MM.1S (cell line): Measurements from ENCODE around the gene MGAT4B.

ENCODE experiments used
- DNase-seq: peaks from one replicate; pipeline ENCODE4 v3.0.0-alpha.2; 2015
- H2AFZ ChIP-seq: fragments of 300-600 bp; sonication (generic); 2 replicates; pipeline ENCODE4 v1.6.0; 2016; ENCODE audit warnings: antibody characterized with exemption, low read length
- H3F3A ChIP-seq: fragments of 300-600 bp; sonication (generic); 2 replicates; pipeline ENCODE4 v1.6.1; 2016; ENCODE audit warnings: mild to moderate bottlenecking, antibody characterized with exemption, low read length, moderate library complexity, mixed read lengths; ENCODE audit not compliant: insufficient read depth
- H3K27ac ChIP-seq: fragments of 300-600 bp; sonication (generic); 2 replicates; pipeline ENCODE4 v1.5.1; 2016; ENCODE audit warnings: mild to moderate bottlenecking, low read length
- H3K27me3 ChIP-seq: fragments of 300-600 bp; sonication (generic); replicated peaks from 2 replicates; pipeline ENCODE4 v1.6.0; 2016; ENCODE audit warnings: low read length; ENCODE audit not compliant: insufficient read depth
- H3K36me3 ChIP-seq: fragments of 300-600 bp; sonication (generic); replicated peaks from 2 replicates; pipeline ENCODE4 v1.6.1; 2016; ENCODE audit warnings: mild to moderate bottlenecking, low read length, mixed read lengths; ENCODE audit not compliant: insufficient read depth
- H3K4me1 ChIP-seq: fragments of 300-600 bp; sonication (generic); 2 replicates; pipeline ENCODE4 v1.6.1; 2016; ENCODE audit warnings: low read length, mixed read lengths
- H3K4me2 ChIP-seq: fragments of 300-600 bp; sonication (generic); 2 replicates; pipeline ENCODE4 v1.6.0; 2016; ENCODE audit warnings: low read depth, low read length
- H3K4me3 ChIP-seq: fragments of 300-600 bp; sonication (generic); 2 replicates; pipeline ENCODE4 v1.5.1; 2016; ENCODE audit warnings: low read length, mixed read lengths
- H3K79me2 ChIP-seq: fragments of 300-600 bp; sonication (generic); 2 replicates; pipeline ENCODE4 v1.6.1; 2016; ENCODE audit warnings: mixed run types, low read length, mixed read lengths
- H3K9ac ChIP-seq: fragments of 300-600 bp; sonication (generic); 2 replicates; pipeline ENCODE4 v1.6.1; 2016; ENCODE audit warnings: low read length, mixed read lengths
- H3K9me2 ChIP-seq: fragments of 300-600 bp; sonication (generic); replicated peaks from 2 replicates; pipeline ENCODE4 v1.6.1; 2016; ENCODE audit warnings: mild to moderate bottlenecking, low read length, mixed read lengths; ENCODE audit not compliant: insufficient read depth
- H3K9me3 ChIP-seq: fragments of 300-600 bp; sonication (generic); replicated peaks from 2 replicates; pipeline ENCODE4 v1.6.1; 2016; ENCODE audit warnings: mild to moderate bottlenecking, low read length, mixed read lengths; ENCODE audit not compliant: insufficient read depth
- H4K20me1 ChIP-seq: fragments of 300-600 bp; sonication (generic); 2 replicates; pipeline ENCODE4 v1.6.1; 2016; ENCODE audit warnings: mild to moderate bottlenecking, low read length, moderate library complexity, mixed read lengths; ENCODE audit not compliant: insufficient read depth
- EZH2 ChIP-seq: fragments of 300-600 bp; sonication (generic); optimal IDR thresholded peaks from 2 replicates; pipeline ENCODE3; 2017; ENCODE audit warnings: low read depth, mild to moderate bottlenecking, antibody characterized with exemption, low read length, mixed read lengths
- EZH2phosphoT487 ChIP-seq: fragments of 300-600 bp; sonication (generic); IDR thresholded peaks from 2 replicates; pipeline ENCODE4 v1.6.1; 2018; ENCODE audit warnings: antibody characterized with exemption, low read length
- TF ChIP-seq, protein P1 (sequence below): fragments of 300-600 bp; sonication (generic); IDR thresholded peaks from 2 replicates; pipeline ENCODE4 v1.5.1; 2016; ENCODE audit warnings: antibody characterized with exemption, low read length, mixed read lengths

MGAT4B gene

DNA sequence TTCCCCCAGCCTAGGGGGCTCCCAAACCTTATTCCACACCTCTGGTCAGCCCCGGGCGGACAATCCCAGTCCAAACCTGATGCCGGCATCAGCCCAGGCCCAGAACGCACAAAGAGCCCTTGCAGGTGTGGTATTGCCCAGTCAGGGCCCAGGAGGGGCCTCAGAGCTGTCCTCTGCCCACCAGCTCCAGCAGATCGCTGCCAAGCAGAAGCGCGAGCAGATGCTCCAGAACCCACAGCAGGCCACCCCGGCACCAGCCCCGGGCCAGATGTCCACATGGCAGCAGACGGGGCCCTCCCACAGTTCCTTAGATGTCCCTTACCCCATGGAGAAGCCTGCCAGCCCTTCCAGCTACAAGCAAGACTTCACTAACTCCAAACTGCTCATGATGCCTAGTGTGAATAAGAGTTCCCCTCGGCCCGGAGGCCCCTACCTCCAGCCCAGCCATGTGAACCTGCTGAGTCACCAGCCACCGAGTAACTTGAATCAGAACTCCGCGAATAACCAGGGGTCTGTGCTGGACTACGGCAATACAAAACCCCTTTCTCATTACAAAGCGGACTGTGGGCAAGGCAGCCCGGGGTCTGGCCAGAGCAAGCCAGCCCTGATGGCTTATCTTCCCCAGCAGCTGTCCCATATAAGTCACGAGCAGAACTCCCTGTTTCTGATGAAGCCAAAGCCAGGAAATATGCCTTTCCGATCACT, 40.5 kb downstream of the MGAT4B start:
- DNase-seq = no peak
- Histone ChIP-seq H3K4me3 (no peak overlapping the region), H3K79me2 (peaks cover 65% of the 10 kb centered on the region), H3K9me3 (no peaks in the 10 kb centered on the region), H3K4me2 (no peak overlapping the region), H3K9me2 (no peaks in the 10 kb centered on the region), H3K4me1 (0 out of 2 replicates have a peak, but pooled peaks cover 11% of the 10 kb centered on the region), H4K20me1 (peaks cover 13% of the 10 kb centered on the region), H3F3A (peaks cover 15% of the 10 kb centered on the region), H3K27me3 (no peaks in the 10 kb centered on the region), H3K27ac (no peak overlapping the region), H3K36me3 (peaks cover 6% of the 10 kb centered on the region; the same call in 1 of the 2 replicates), H2AFZ (no peak overlapping the region), H3K9ac (no peak overlapping the region)
- TF ChIP-seq EZH2 = no peak
- TF ChIP-seq, protein P1, sequence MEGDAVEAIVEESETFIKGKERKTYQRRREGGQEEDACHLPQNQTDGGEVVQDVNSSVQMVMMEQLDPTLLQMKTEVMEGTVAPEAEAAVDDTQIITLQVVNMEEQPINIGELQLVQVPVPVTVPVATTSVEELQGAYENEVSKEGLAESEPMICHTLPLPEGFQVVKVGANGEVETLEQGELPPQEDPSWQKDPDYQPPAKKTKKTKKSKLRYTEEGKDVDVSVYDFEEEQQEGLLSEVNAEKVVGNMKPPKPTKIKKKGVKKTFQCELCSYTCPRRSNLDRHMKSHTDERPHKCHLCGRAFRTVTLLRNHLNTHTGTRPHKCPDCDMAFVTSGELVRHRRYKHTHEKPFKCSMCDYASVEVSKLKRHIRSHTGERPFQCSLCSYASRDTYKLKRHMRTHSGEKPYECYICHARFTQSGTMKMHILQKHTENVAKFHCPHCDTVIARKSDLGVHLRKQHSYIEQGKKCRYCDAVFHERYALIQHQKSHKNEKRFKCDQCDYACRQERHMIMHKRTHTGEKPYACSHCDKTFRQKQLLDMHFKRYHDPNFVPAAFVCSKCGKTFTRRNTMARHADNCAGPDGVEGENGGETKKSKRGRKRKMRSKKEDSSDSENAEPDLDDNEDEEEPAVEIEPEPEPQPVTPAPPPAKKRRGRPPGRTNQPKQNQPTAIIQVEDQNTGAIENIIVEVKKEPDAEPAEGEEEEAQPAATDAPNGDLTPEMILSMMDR = no peak
- no peak for TF ChIP-seq EZH2phosphoT487

DNA sequence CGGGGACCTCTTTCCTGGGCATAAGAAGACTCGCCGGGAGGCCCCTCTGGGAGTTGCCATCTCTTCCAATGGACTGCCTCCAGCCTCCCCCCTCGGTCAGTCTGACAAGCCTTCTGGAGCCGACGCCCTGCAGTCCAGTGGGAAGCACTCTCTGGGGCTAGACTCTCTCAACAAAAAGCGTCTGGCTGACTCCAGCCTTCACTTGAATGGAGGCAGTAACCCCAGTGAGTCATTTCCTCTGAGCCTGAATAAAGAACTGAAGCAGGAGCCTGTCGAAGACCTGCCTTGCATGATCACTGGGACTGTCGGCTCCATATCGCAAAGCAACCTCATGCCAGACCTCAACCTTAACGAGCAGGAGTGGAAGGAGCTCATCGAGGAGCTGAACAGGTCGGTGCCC, 41.3 kb downstream of the MGAT4B start:
- peaks cover 6% of the 10 kb centered on the region; the same call in 1 of the 2 replicates for H3K36me3 ChIP-seq
- H3F3A ChIP-seq = peaks cover 15% of the 10 kb centered on the region
- H3K4me1 ChIP-seq = peaks cover 12% of the 10 kb centered on the region; the same call in 1 of the 2 replicates
- no peak overlapping the region for H3K4me3 ChIP-seq
- no peak overlapping the region for H3K9ac ChIP-seq
- no peak overlapping the region for H2AFZ ChIP-seq
- H3K27ac ChIP-seq = no peak overlapping the region
- H3K9me2 ChIP-seq = no peaks in the 10 kb centered on the region
- peaks cover 70% of the 10 kb centered on the region for H3K79me2 ChIP-seq
- TF ChIP-seq EZH2phosphoT487 (no peak), EZH2 (no peak)
- TF ChIP-seq, protein P1 = no peak
- DNase-seq = no peak
- H3K4me2 ChIP-seq = no peak overlapping the region
- H3K27me3 ChIP-seq = no peaks in the 10 kb centered on the region
- H3K9me3 ChIP-seq = no peaks in the 10 kb centered on the region
- peaks cover 13% of the 10 kb centered on the region for H4K20me1 ChIP-seq

DNA sequence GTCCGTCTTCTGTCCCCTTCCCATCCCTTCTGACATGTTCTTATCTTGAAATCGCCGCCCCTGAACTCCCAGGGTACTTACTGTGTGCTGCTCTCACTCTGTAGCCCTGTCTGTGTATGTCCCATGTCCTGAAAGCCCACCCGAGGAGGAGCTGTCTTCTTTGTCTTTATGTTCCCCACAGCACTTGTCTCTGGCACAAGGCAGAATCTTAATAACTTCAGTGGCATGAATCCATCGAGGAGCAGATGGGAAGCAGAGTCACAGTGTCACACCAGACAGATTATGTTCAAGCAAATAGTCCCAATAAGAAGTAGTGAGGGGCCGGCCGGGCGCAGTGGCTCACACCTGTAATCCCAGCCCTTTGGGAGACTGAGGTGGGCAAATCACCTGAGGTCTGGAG, 42.6 kb downstream of the MGAT4B start:
- Histone ChIP-seq H3K9ac (no peak overlapping the region), H3K4me1 (peaks cover 18% of the 10 kb centered on the region; the same call in 1 of the 2 replicates)

More for the DNA sequence above, 42.6 kb downstream of the MGAT4B start:
- H2AFZ ChIP-seq = no peak overlapping the region
- H3K36me3 ChIP-seq = peaks cover 6% of the 10 kb centered on the region; the same call in 1 of the 2 replicates
- no peak for DNase-seq
- peaks cover 84% of the 10 kb centered on the region for H3K79me2 ChIP-seq
- H3K27ac ChIP-seq = no peak overlapping the region
- H3K4me3 ChIP-seq = no peak overlapping the region
- H3K9me2 ChIP-seq = no peaks in the 10 kb centered on the region
- H3K9me3 ChIP-seq = no peaks in the 10 kb centered on the region
- peaks cover 15% of the 10 kb centered on the region for H3F3A ChIP-seq
- H3K27me3 ChIP-seq = no peaks in the 10 kb centered on the region
- TF ChIP-seq EZH2 (no peak), EZH2phosphoT487 (no peak)
- TF ChIP-seq, protein P1 = no peak
- H3K4me2 ChIP-seq = no peak overlapping the region
- peaks cover 16% of the 10 kb centered on the region for H4K20me1 ChIP-seq
